GM12874 (cell line): Measurements from ENCODE around the gene GAPDH.

Experiments used
- TF ChIP-seq, protein P1 (sequence below): IDR thresholded peaks from 2 replicates; pipeline ENCODE4 v1.5.1; 2011; ENCODE audit warnings: low read depth, mild to moderate bottlenecking, control low read depth, low read length, moderate library complexity; ENCODE audit not compliant: insufficient read depth

Gene GAPDH

DNA sequence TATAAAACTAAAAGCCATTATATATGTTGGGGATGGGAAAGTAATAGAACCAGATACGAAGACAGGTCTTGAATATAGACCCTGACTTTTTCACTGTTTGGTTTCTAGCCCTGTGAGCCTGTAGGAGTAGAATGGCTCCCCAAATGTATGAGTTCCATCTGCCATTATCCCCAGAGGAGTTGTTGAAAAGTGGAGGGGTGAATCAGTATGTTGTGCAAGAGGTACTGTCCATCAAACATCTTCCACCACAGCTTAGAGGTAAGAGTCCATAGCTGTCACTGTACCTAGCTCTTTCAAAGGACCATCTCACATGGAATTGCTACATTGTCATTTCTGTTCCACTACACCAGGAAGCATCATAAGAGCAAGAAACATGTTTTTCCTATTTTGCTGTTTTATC, 39.3 kb upstream of the GAPDH start:
- TF ChIP-seq, protein P1, sequence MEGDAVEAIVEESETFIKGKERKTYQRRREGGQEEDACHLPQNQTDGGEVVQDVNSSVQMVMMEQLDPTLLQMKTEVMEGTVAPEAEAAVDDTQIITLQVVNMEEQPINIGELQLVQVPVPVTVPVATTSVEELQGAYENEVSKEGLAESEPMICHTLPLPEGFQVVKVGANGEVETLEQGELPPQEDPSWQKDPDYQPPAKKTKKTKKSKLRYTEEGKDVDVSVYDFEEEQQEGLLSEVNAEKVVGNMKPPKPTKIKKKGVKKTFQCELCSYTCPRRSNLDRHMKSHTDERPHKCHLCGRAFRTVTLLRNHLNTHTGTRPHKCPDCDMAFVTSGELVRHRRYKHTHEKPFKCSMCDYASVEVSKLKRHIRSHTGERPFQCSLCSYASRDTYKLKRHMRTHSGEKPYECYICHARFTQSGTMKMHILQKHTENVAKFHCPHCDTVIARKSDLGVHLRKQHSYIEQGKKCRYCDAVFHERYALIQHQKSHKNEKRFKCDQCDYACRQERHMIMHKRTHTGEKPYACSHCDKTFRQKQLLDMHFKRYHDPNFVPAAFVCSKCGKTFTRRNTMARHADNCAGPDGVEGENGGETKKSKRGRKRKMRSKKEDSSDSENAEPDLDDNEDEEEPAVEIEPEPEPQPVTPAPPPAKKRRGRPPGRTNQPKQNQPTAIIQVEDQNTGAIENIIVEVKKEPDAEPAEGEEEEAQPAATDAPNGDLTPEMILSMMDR, result no peak

DNA sequence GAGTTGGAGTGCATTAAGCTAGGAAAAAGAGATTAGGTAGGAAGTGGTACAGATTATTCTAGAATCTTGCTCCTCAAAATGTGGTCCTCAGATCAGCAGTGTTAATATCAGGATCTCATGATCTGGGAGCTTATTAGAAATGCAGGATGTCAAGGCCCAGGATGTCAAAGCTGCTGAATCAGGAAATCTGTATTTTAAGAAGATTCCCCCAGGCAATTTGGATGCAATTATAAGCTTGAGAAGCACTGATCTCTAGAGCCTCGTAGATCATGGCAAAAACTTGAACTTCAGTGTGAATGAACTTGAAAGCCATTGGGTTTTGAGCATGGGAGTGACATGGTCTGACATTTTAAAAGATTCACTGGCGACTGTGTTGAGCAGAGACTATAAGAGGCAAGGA, 33.9 kb upstream of the GAPDH start:
- TF ChIP-seq, protein P1, result no peak

DNA sequence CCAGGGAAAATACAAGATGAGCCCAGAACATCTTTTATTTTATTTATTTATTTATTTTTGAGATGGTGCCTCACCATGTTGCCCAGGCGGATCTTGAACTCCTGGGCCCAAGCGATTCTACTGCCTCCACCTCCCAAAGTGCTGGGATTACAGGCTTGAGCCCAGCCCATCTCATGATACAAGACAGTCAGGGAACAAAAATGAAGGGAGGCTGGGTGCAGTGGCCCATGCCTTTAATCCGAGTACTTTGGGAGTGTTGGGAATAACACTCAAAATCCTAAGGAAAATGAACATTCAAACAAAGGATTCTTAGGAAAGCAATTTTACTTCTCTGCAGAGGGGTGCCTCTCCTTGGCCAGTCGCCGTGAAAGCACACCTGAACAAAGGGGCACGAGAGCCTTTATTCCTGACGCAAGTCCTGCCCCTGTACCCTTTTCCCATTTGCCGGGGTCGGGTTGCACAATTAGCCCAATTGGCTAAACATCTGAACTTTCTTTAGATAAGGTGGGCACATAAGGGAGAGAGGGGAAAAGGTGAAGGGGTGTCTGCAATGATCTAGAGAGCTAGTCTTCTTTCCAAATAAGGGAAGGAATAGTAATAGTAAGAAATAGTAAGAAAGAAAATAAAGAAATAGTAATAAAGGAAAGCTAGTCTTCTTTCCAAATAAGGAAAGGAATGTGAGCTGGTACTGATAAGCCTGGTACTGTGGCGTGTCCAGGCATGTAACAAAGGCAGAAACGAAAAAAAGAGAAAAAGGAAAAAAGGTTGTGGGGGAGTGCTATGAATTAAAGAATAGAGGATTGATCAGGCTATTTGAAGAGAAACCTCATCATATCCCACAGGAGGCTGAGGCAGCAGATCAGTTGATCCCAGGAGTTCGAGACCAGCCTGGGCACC, 27.0 kb upstream of the GAPDH start:
- TF ChIP-seq, protein P1, result no peak

DNA sequence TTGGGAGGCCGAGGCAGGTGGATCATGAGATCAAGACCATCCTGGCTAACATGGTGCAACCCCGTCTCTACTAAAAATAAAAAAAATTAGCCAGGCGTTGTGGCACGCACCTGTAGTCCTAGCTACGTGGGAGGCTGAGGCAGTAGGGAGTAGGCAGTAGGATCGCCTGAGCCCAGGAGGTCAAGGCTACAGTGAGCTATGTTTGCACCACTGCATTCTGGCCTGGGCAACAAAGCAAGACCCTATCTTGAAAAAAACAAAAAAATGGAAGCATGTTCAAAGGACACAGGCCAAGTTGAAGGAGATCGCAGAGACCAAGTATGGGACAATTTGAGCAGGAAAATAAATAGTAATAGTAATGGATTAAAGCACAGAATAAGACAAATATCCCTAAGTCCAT, 26.2 kb upstream of the GAPDH start:
- TF ChIP-seq, protein P1, result no peak

DNA sequence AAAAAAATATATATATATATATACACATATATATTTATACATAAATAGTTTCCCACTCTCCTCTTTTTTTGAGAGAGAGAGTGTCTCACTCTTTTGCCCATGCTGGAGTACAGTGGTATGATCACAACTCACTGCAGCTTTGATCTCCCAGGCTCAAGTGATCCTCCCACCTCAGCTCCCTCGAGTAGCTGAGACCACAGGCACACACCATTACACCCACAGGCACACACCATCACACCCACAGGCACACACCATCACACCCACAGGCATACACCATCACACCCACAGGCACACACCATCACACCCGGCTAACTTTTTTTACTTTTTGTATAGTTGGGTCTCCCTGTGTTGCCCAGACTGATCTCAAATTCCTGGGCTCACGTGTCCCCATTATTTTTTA, 14.1 kb upstream of the GAPDH start:
- TF ChIP-seq, protein P1, result no peak

DNA sequence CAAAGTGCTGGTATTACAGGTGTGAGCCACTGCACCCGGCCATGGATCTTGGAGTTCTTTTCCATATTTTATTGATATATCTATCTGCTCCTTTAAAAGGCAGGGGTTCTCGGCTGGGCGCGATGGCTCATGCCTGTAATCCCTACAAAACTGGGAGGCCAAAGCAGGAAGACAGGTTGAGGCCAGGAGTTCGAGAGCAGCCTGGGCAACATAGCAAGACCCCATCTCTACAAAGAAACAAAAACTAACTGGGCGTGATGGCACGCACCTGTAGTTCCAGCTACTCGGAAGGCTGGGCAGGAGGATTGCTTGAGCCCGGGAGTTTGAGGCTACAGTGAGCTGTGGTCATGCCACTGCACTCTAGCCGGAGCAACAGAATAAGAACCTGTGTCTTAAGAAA, 12.1 kb upstream of the GAPDH start:
- TF ChIP-seq, protein P1, result no peak

DNA sequence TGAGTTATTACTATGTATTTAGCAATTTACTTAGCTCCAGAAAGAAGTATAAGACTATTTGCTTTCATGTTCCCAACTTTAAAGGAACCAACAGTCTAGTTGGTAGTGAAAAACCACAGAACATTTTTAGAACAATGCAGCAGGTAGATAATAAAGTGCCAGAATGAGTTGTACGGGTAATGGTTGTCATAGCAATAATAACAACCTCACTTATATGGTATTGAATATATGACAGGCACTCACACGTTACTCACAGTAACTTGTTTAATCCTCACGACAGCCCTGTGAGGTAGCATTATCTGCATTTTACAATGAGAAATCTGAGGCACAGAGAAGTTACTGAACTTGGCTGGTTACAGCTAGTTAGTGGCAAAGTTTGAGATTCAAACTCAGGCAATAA, 10.6 kb upstream of the GAPDH start:
- TF ChIP-seq, protein P1, result no peak
